DND-41 (cell line): ENCODE results near the gene HLA-A.

ENCODE experiments used
- ATAC-seq: fragments of 200-7000 bp; cut with Tn5 transposase; 3 replicates; pipeline ENCODE4 v1.9.1; 2021; ENCODE audit warnings: low read depth; ENCODE audit not compliant: insufficient read depth
- DNase-seq: peaks from one replicate; pipeline ENCODE4 v3.0.0-alpha.2; 2020
- H2AFZ ChIP-seq: 2 replicates; pipeline ENCODE4 v1.6.0; 2012; ENCODE audit warnings: low read depth, low read length
- H3K27ac ChIP-seq: 2 replicates; pipeline ENCODE4 v1.5.1; 2012; ENCODE audit warnings: low read length, inconsistent platforms
- H3K27me3 ChIP-seq: fragments of 200-600 bp; sonication (generic); 2 replicates; pipeline ENCODE4 v1.6.0; 2012; ENCODE audit warnings: low read length, mild to moderate bottlenecking, inconsistent platforms; ENCODE audit not compliant: insufficient read depth, poor library complexity
- H3K36me3 ChIP-seq: 2 replicates; pipeline ENCODE4 v1.5.1; 2012; ENCODE audit warnings: low read length, inconsistent platforms; ENCODE audit not compliant: insufficient read depth
- H3K4me1 ChIP-seq: 2 replicates; pipeline ENCODE4 v1.5.1; 2012; ENCODE audit warnings: mild to moderate bottlenecking, low read length; ENCODE audit not compliant: insufficient read depth
- H3K4me2 ChIP-seq: 2 replicates; pipeline ENCODE4 v1.6.0; 2012; ENCODE audit warnings: mild to moderate bottlenecking, moderate library complexity, low read length, inconsistent platforms; ENCODE audit not compliant: insufficient read depth
- H3K4me3 ChIP-seq, 2 experiments: fragments of 200-600 bp in 1 of 2; shearing (Covaris generic) in 1 of 2; 2 replicates each; pipeline ENCODE4 v1.5.1; 2012 to 2016; ENCODE audit warnings: inconsistent platforms in 2 of 2, low read length in 2 of 2, mild to moderate bottlenecking in 2 of 2, low read depth in 1 of 2, moderate library complexity in 1 of 2
- H3K79me2 ChIP-seq: 2 replicates; pipeline ENCODE4 v1.6.0; 2012; ENCODE audit warnings: low read length, inconsistent platforms; ENCODE audit not compliant: insufficient read depth
- H3K9ac ChIP-seq: 2 replicates; pipeline ENCODE4 v1.6.0; 2012; ENCODE audit warnings: low read depth, mild to moderate bottlenecking, inconsistent platforms, low read length, moderate library complexity
- H3K9me3 ChIP-seq: 2 replicates; pipeline ENCODE4 v1.5.1; 2012; ENCODE audit warnings: low read length, moderate library complexity, mild to moderate bottlenecking, inconsistent platforms; ENCODE audit not compliant: insufficient read depth, severe bottlenecking
- H4K20me1 ChIP-seq: 2 replicates; pipeline ENCODE4 v1.6.0; 2012; ENCODE audit warnings: low read length; ENCODE audit not compliant: insufficient read depth
- CTCF ChIP-seq: IDR thresholded peaks from 2 replicates; pipeline ENCODE4 v1.5.1; 2012; ENCODE audit warnings: borderline replicate concordance, low read length, moderate library complexity, mild to moderate bottlenecking; ENCODE audit not compliant: poor library complexity, severe bottlenecking; ENCODE audit errors: extremely low read depth
- EZH2 ChIP-seq: IDR thresholded peaks from 3 replicates; pipeline ENCODE4 v1.6.1; 2012; ENCODE audit warnings: borderline replicate concordance, low read depth, mild to moderate bottlenecking, moderate library complexity, low read length, inconsistent platforms; ENCODE audit not compliant: severe bottlenecking

HLA-A gene

DNA sequence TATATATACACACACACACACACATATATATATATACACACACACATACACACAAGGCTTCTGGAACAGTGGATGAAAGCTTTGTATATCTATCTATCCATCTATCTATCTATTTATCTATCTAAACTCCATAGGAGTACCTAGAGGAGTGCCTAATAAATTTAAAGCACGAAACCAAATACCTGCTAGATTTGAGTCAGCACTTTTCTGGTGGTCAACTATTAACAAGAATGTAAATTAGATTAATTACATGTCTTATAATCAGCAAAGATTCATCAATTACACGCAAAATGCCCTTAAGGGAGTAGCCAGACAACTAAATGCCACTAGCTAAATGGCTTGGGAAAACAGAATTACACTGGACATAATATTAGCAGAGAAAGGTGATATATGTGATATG, 26.6 kb downstream of the HLA-A start:
- TF ChIP-seq EZH2 (no peak), CTCF (no peak)
- peaks cover 20% of the 10 kb centered on the region for H3K79me2 ChIP-seq
- no peak overlapping the region for H3K4me3 ChIP-seq
- H3K27me3 ChIP-seq, result no peaks in the 10 kb centered on the region
- peaks cover 7% of the 10 kb centered on the region; the same call in 1 of the 2 replicates for H4K20me1 ChIP-seq
- H3K4me1 ChIP-seq, result peaks cover 31% of the 10 kb centered on the region
- no peak for DNase-seq
- H3K9me3 ChIP-seq, result no peaks in the 10 kb centered on the region
- ATAC-seq, result no peak
- H3K36me3 ChIP-seq, result peaks cover 7% of the 10 kb centered on the region; the same call in 1 of the 2 replicates
- H3K27ac ChIP-seq, result no peak overlapping the region
- no peak overlapping the region for H3K9ac ChIP-seq
- no peak overlapping the region for H3K4me2 ChIP-seq
- H2AFZ ChIP-seq, result no peak overlapping the region

DNA sequence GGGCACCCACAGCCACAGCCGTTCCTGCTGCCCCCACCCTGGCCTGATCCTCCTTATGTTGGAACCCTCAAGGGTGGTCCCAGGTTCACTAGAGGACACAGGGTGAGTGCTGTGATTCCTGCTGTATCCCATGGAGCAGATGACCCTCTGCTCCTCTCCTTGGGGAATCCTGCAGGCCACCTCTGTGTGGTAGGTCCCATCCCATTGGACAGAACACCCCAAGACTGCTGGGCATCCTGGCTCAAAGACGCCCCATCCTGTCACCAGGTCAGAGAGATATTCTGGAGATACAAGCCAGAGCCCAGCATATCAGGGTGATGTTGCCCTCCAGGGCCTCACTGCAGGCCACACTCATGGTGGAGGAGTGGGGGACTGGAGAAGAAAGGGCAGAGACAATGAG, 28.4 kb downstream of the HLA-A start:
- DNase-seq (no peak), ATAC-seq (no peak)
- Histone ChIP-seq H3K36me3 (peaks cover 7% of the 10 kb centered on the region; the same call in 1 of the 2 replicates), H3K79me2 (peaks cover 13% of the 10 kb centered on the region), H3K4me1 (peaks cover 15% of the 10 kb centered on the region), H4K20me1 (peaks cover 7% of the 10 kb centered on the region; the same call in 1 of the 2 replicates), H3K9me3 (no peaks in the 10 kb centered on the region), H2AFZ (no peak overlapping the region), H3K9ac (no peak overlapping the region), H3K27me3 (no peaks in the 10 kb centered on the region), H3K4me2 (no peak overlapping the region), H3K27ac (no peak overlapping the region), H3K4me3 (no peak overlapping the region)
- TF ChIP-seq EZH2 (no peak), CTCF (no peak)

GRCh38 chr6:29974901-29975560, 32.7 kb downstream of the HLA-A start:
- H3K4me3 ChIP-seq, result no peak overlapping the region
- no peaks in the 10 kb centered on the region for H3K9me3 ChIP-seq
- DNase-seq (no peak), ATAC-seq (no peak)
- no peak overlapping the region for H3K27ac ChIP-seq
- H2AFZ ChIP-seq, result no peak overlapping the region
- no peaks in the 10 kb centered on the region for H3K27me3 ChIP-seq
- H3K36me3 ChIP-seq, result peaks cover 7% of the 10 kb centered on the region; the same call in 1 of the 2 replicates
- peaks cover 7% of the 10 kb centered on the region; the same call in 1 of the 2 replicates for H4K20me1 ChIP-seq
- H3K4me1 ChIP-seq, result 0 out of 2 replicates have a peak, but pooled peaks cover 3% of the 10 kb centered on the region
- no peaks in the 10 kb centered on the region for H3K79me2 ChIP-seq
- no peak for TF ChIP-seq EZH2
- no peak for TF ChIP-seq CTCF
- H3K4me2 ChIP-seq, result no peak overlapping the region
- no peak overlapping the region for H3K9ac ChIP-seq
